Suprapubic skin (tissue), 4 donors: Measurements from ENCODE around the gene RFX2. TPM values are rescaled to one million over a fixed set of nuclear protein-coding genes. Genes with fewer than 3 reads are reported as not detected.

Source experiments
- DNase-seq, 2 donors: peaks; one replicate each; pipeline ENCODE4 v3.0.0-alpha.2; 2019; ENCODE audit warnings: low spot score in 2 of 2
- H3K27ac ChIP-seq: fragments of 200-600 bp; sonication (generic); one replicate; pipeline ENCODE4 v1.5.1; 2019
- H3K27me3 ChIP-seq: fragments of 200-600 bp; sonication (generic); one replicate; pipeline ENCODE4 v1.5.1; 2019
- H3K36me3 ChIP-seq: fragments of 200-600 bp; sonication (generic); one replicate; pipeline ENCODE4 v1.5.1; 2019
- H3K4me1 ChIP-seq: fragments of 200-600 bp; sonication (generic); one replicate; pipeline ENCODE4 v1.5.1; 2019
- H3K4me3 ChIP-seq: fragments of 200-600 bp; sonication (generic); one replicate; pipeline ENCODE4 v1.5.1; 2019; ENCODE audit warnings: mild to moderate bottlenecking
- H3K9me3 ChIP-seq: fragments of 200-600 bp; sonication (generic); one replicate; pipeline ENCODE4 v1.5.1; 2019
- CTCF ChIP-seq, 2 donors: fragments of 200-600 bp in 1 of 2; fragments of 450-650 bp in 1 of 2; sonication (generic) in 1 of 2; IDR thresholded peaks; one replicate each; pipeline ENCODE4 v1.5.1; 2016 to 2019; ENCODE audit warnings: antibody characterized with exemption in 2 of 2, mild to moderate bottlenecking in 1 of 2, moderate library complexity in 1 of 2
- EP300 ChIP-seq: sonication (generic); formaldehyde crosslinking; IDR thresholded peaks from one replicate; pipeline ENCODE4 v1.6.1; 2017; ENCODE audit warnings: antibody characterized with exemption
- POLR2A ChIP-seq, 2 donors: fragments of 450-650 bp; IDR thresholded peaks; one replicate each; pipeline ENCODE4 v1.6.1; 2017; ENCODE audit warnings: antibody characterized with exemption in 2 of 2, mild to moderate bottlenecking in 2 of 2, moderate library complexity in 2 of 2
- POLR2AphosphoS5 ChIP-seq, 3 donors: sonication (generic); formaldehyde crosslinking; IDR thresholded peaks; one replicate each; pipeline ENCODE4 v1.6.1; 2017; ENCODE audit warnings: antibody characterized with exemption in 3 of 3
- WGBS: methylation state at CpG from one replicate; pipeline ENCODE4 v1.1.5; 2018; 5-methylcytosine and 5-hydroxymethylcytosine counted together
- total RNA-seq, 4 donors: library from RNA; depleted of rRNA; stranded (reverse); fragments of >200 nt; gene quantifications; one replicate each; pipeline ENCODE4 v1.1.0, GENCODE V29; 2016

The RFX2 gene
- total RNA-seq, 4 donors from 2014 or later: 28.8 to 62.0 (median 43.5) TPM

- peaks cover 45% of the 10 kb centered on the region for H3K4me1 ChIP-seq
- H3K9me3 ChIP-seq: no peaks in the 10 kb centered on the region
- H3K27ac ChIP-seq: no peak overlapping the region
- DNase-seq: no peak
- WGBS: 76% methylated on average over 18 of the region's 18 CpGs
- H3K27me3 ChIP-seq: no peaks in the 10 kb centered on the region
- no peak for TF ChIP-seq POLR2A (IDR thresholded peaks at IDR 0.05)
- TF ChIP-seq EP300: no peak
- TF ChIP-seq POLR2AphosphoS5 (IDR thresholded peaks at IDR 0.05): no peak
- TF ChIP-seq CTCF (IDR thresholded peaks at IDR 0.05): no peak
- peaks cover 11% of the 10 kb centered on the region for H3K36me3 ChIP-seq
- no peak overlapping the region for H3K4me3 ChIP-seq
Observed at GRCh38 chr19:5960005-5961001, 150.0 kb downstream of the RFX2 start.

DNA sequence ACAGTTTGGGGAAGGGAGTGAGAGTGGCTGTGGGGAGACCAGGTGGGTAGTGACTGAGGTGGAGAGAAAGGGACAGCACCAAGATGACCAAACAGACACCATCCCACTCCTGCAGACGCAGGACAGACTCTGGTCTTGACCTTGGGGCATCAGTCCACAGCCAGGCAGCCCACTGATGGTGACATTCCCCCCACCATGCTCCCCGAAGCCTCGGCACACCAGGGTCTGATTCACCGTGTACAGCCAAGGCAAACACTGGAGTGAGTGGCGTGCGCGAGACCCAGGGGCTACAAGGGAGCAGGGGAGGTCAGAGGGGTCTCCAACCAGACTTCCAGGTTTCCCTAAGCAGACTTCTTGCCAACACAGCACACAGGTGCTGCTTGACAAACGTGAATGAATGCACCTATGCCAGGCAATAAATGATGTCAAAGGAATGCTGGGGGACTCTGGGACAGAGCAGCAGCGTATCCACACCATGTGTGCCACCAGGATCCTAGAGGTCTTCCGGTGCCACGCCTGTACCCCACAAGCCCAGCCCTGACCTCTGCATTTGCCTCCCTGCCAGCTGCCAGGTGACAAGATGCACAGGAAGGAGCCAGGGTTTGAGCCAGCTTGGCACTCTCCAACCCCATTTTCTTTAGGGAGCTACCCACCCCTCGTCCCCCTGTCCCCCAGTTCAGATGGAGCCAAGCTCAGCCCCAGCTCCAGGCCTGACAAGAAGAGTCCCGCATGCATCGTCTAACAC, 150.9 kb downstream of the RFX2 start:
- Histone ChIP-seq H3K27ac (no peak overlapping the region), H3K27me3 (no peaks in the 10 kb centered on the region)
- 86% methylated on average over 12 of the region's 14 CpGs for WGBS

DNA sequence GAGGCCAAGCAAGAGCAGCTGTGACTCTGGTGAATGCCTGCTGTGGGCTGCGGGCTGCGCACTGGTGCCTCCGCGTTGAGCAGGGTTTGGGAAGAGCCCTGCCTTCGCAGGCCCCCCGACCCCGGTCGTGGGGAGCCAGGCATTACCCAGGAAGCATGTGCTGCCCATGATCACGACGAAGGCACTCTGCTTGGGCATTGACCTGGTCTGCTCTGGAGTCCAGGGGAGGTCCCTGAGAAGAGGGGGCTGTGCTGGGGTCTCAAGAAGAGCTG, 151.5 kb downstream of the RFX2 start:
- peaks cover 11% of the 10 kb centered on the region for H3K36me3 ChIP-seq
- peaks cover 60% of the 10 kb centered on the region for H3K4me1 ChIP-seq
- no peak overlapping the region for H3K4me3 ChIP-seq
- 85% methylated on average over 8 of the region's 10 CpGs for whole genome bisulfite sequencing
- DNase-seq: no peak
- H3K27ac ChIP-seq: no peak overlapping the region
- no peaks in the 10 kb centered on the region for H3K27me3 ChIP-seq
- H3K9me3 ChIP-seq: no peaks in the 10 kb centered on the region
- TF ChIP-seq POLR2A (IDR thresholded peaks at IDR 0.05): no peak

More for the DNA sequence above, 150.9 kb downstream of the RFX2 start:
- Histone ChIP-seq H3K36me3 (peaks cover 11% of the 10 kb centered on the region), H3K4me3 (no peak overlapping the region), H3K4me1 (peaks cover 54% of the 10 kb centered on the region), H3K9me3 (no peaks in the 10 kb centered on the region)
- TF ChIP-seq POLR2AphosphoS5 (IDR thresholded peaks at IDR 0.05): no peak
- TF ChIP-seq EP300: no peak
- TF ChIP-seq POLR2A (IDR thresholded peaks at IDR 0.05): no peak
- TF ChIP-seq CTCF (IDR thresholded peaks at IDR 0.05): no peak
- DNase-seq: no peak

GRCh38 chr19:5958074-5958850, 152.0 kb downstream of the RFX2 start:
- Histone ChIP-seq H3K27ac (no peak overlapping the region), H3K9me3 (no peaks in the 10 kb centered on the region), H3K4me3 (no peak overlapping the region), H3K36me3 (peaks cover 11% of the 10 kb centered on the region), H3K27me3 (no peaks in the 10 kb centered on the region), H3K4me1 (peaks cover 64% of the 10 kb centered on the region)
- DNase-seq: no peak
- 68% methylated on average over 14 of the region's 21 CpGs for WGBS
- no peak for TF ChIP-seq POLR2AphosphoS5 (IDR thresholded peaks at IDR 0.05)
- no peak for TF ChIP-seq EP300
- no peak for TF ChIP-seq CTCF (IDR thresholded peaks at IDR 0.05)
- no peak for TF ChIP-seq POLR2A (IDR thresholded peaks at IDR 0.05)

DNA sequence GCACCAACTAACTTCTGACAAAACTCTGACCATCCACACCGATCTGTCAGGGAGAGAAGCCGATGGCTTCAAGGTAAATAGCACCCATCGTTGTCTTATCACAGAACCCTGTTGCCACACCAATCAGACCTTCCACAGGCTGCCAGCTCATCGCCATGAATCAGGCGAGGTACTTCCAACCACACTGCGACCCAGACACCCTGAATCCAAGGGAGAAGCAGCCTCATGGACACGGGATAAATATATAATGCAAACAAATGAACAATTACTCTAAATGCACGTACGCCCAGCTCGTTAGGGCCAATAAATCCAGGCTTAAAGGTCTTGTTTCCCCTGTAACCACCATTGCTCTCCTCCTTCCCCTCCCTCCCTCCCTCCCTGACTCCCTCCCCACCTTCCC, 153.1 kb downstream of the RFX2 start:
- peaks cover 11% of the 10 kb centered on the region for H3K36me3 ChIP-seq
- H3K27ac ChIP-seq: no peak overlapping the region
- no peak overlapping the region for H3K4me3 ChIP-seq
- H3K27me3 ChIP-seq: no peaks in the 10 kb centered on the region
- 88% methylated on average over 6 of the region's 10 CpGs for WGBS
- no peak for DNase-seq
- peaks cover 64% of the 10 kb centered on the region for H3K4me1 ChIP-seq
- H3K9me3 ChIP-seq: no peaks in the 10 kb centered on the region
- no peak for TF ChIP-seq CTCF (IDR thresholded peaks at IDR 0.05)
- TF ChIP-seq POLR2A (IDR thresholded peaks at IDR 0.05): no peak
- TF ChIP-seq EP300: no peak
- no peak for TF ChIP-seq POLR2AphosphoS5 (IDR thresholded peaks at IDR 0.05)
